ENCODE results near the gene SF1. TPM values are rescaled to one million over a fixed set of nuclear protein-coding genes. Genes with fewer than 3 reads are reported as not detected.

SF1 gene
- total and polyA plus RNA-seq, 9 of the 15 experiments (the other 6 are each of a cell fraction or from before 2014, with no cell fraction given) = 13.1 to 334 (median 111) TPM

GRCh38 chr11:64754124-64754918 is 24.0 kb downstream of the SF1 start (continued):
- no peak for TF ChIP-seq E2F4 (CRISPR knock-in tag; IDR thresholded peaks at IDR 0.05; ENCODE audit: low read depth)
- TF ChIP-seq HES1 (IDR thresholded peaks at IDR 0.05; ENCODE audit: low read depth) = peak; percentile 73
- no peak for TF ChIP-seq E2F8 (IDR thresholded peaks at IDR 0.05; ENCODE audit: low read depth, partially characterized antibody)
- TF ChIP-seq KDM1A (IDR thresholded peaks at IDR 0.05) = 0 out of 4 replicates have a peak, but pooled peaks of 1 of the 2 experiments have one; percentile 12
- no peak for TF ChIP-seq CGGBP1 (CRISPR knock-in tag; IDR thresholded peaks at IDR 0.05)
- no peak for TF ChIP-seq ZNF695 (CRISPR knock-in tag; IDR thresholded peaks at IDR 0.05)
- no peak for TF ChIP-seq KDM2B (CRISPR knock-in tag; IDR thresholded peaks at IDR 0.05)
- TF ChIP-seq ZFX (CRISPR knock-in tag; IDR thresholded peaks at IDR 0.05) = peak; percentile 92
- no peak for TF ChIP-seq ATF1 (CRISPR knock-in tag; IDR thresholded peaks at IDR 0.05)
- 0 out of 2 replicates have a peak, but pooled peaks have one; percentile 14 for TF ChIP-seq ATF1 (tag; IDR thresholded peaks at IDR 0.05)
- no peak for TF ChIP-seq HCFC1 (IDR thresholded peaks at IDR 0.05; ENCODE audit: low read depth, low read length)
- TF ChIP-seq KDM5B (IDR thresholded peaks at IDR 0.05; ENCODE audit: insufficient replicate concordance, low read depth, low read length) = peak; percentile 57
- TF ChIP-seq MAX (CRISPR knock-in tag; IDR thresholded peaks at IDR 0.05) = peak; percentile 75
- TF ChIP-seq HINFP (tag; conservative IDR thresholded peaks at IDR 0.05; ENCODE audit: low read depth) = no peak
- no peak for TF ChIP-seq YY1 (IDR thresholded peaks at IDR 0.05; ENCODE audit: borderline replicate concordance in 1 of 3, control insufficient read depth in 1 of 3, extremely low read depth in 1 of 3, insufficient read depth in 3 of 3, insufficient read length in 1 of 3, insufficient replicate concordance in 2 of 3, low read depth in 1 of 3, low read length in 2 of 3)
- TF ChIP-seq RB1 (IDR thresholded peaks at IDR 0.05; ENCODE audit: low read depth) = no peak
- TF ChIP-seq BHLHE40 (IDR thresholded peaks at IDR 0.05; ENCODE audit: low read length) = peak; percentile 93
- peak; percentile 63 to 67 for TF ChIP-seq NRF1 (conservative IDR thresholded peaks at IDR 0.05 in 1 of 2, IDR thresholded peaks at IDR 0.05 in 1 of 2)
- no peak for TF ChIP-seq ZKSCAN3 (CRISPR knock-in tag; IDR thresholded peaks at IDR 0.05)
- no peak for TF ChIP-seq SMARCE1 (IDR thresholded peaks at IDR 0.05)

All from K562 (cell line).